SKM-1 treated with dmso at 0.1 percent for 144 hours (cell line): Measurements from ENCODE around the gene IMPACT.

Experiments
- DNase-seq: peaks from one replicate; lab custom pipeline; 2025; ENCODE audit not compliant: unreplicated experiment; lab: John Stamatoyannopoulos, UW

The IMPACT gene

GRCh38 chr18:24420551-24420950 lies 5.9 kb upstream of the IMPACT start:
- DNase-seq, result no peak

GRCh38 chr18:24421831-24422230 lies 4.6 kb upstream of the IMPACT start:
- DNase-seq, result no peak

- no peak for DNase-seq
These were observed 435 bp upstream of the IMPACT start for GRCh38 chr18:24426073-24426397.

GRCh38 chr18:24427484-24427883 lies 1.0 kb downstream of the IMPACT start:
- no peak for DNase-seq

GRCh38 chr18:24428709-24429108 lies 2.2 kb downstream of the IMPACT start:
- no peak for DNase-seq

GRCh38 chr18:24429188-24429587 lies 2.7 kb downstream of the IMPACT start:
- no peak for DNase-seq

GRCh38 chr18:24432618-24433017 lies 6.1 kb downstream of the IMPACT start:
- peak; percentile 76 for DNase-seq

- DNase-seq, result no peak
These were observed 10.5 kb downstream of the IMPACT start for GRCh38 chr18:24436939-24437338.

- peak; percentile 67 for DNase-seq
These were observed 17.4 kb downstream of the IMPACT start for GRCh38 chr18:24443870-24444269.

GRCh38 chr18:24446453-24446852 lies 20.0 kb downstream of the IMPACT start:
- DNase-seq, result no peak

GRCh38 chr18:24446953-24447538 lies 20.6 kb downstream of the IMPACT start:
- DNase-seq, result no peak

GRCh38 chr18:24447961-24448360 lies 21.5 kb downstream of the IMPACT start:
- DNase-seq, result no peak

- no peak for DNase-seq
These were observed 30.1 kb downstream of the IMPACT start for GRCh38 chr18:24456549-24456948.

- peak; percentile 20 for DNase-seq
These were observed 33.3 kb downstream of the IMPACT start for GRCh38 chr18:24459772-24460171.

GRCh38 chr18:24460388-24460787 lies 33.9 kb downstream of the IMPACT start, which contains the start of gene HRH4:
HRH4 (plus strand) TSS chr18:24460637; CDS start chr18:24460729, 92 bp downstream.
- DNase-seq, result peak; percentile 47

GRCh38 chr18:24461996-24462395 lies 35.5 kb downstream of the IMPACT start:
- DNase-seq, result no peak

- no peak for DNase-seq
These were observed 36.6 kb downstream of the IMPACT start for GRCh38 chr18:24462838-24463775.

GRCh38 chr18:24465486-24465885 lies 39.0 kb downstream of the IMPACT start:
- DNase-seq, result peak; percentile 80

- DNase-seq, result no peak
These were observed 40.3 kb downstream of the IMPACT start for GRCh38 chr18:24466771-24467170.

GRCh38 chr18:24470022-24470618 lies 43.6 kb downstream of the IMPACT start:
- DNase-seq, result no peak

- DNase-seq, result no peak
These were observed 44.3 kb downstream of the IMPACT start for GRCh38 chr18:24470805-24471204.

- no peak for DNase-seq
These were observed 46.1 kb downstream of the IMPACT start for GRCh38 chr18:24472591-24472990.
